GM21619 (cell line): ENCODE data around the gene ASPHD1.
"Not testable (repeated sequence)": the region's sequence is repeated elsewhere in the genome, so short reads cannot be mapped to it uniquely, and the experiment has no call there.

Experiments
- ATAC-seq: cut with Tn5 transposase; IDR thresholded peaks from one replicate; pipeline ENCODE4 v1.9.1; 2021; ENCODE audit not compliant: unreplicated experiment

ASPHD1 gene

DNA sequence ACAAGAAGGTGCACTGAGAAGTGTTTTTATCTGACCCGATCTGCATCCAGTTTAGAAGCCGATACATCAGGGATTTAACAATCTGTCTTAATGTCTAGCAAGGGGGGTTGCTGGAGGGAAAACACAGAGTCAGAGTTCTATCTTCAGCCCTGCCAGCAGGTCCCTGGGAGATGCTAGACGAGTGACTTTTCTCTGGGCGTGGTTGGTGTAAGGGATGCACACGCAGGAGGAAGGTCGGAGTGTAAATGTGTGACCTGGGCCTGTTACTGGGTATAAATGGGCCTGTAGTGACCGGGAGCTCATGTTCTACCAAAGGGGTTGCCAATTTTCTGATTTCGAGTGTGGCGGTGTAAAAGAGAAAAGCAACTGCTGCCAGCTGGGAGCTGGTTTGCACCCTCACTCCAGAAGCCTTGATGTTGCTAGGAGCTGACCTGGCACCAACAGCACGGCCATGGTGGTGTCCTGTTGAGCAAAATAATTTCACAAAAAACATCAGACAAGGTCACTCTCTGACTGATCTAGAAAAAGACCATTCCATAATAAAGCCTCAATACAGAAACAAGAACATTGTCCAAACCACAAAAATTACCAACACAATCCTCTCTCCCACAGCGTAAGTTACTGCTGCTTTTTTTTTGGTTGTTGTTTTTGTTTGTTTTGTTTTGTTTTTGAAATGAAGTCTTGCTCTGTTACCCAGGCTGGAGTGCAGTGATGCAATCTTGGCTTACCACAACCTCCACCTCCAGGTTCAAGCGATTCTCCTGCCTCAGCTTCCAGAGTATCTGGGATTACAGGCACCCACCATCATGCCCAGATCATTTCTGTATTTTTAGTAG, 27.0 kb downstream of the ASPHD1 start:
- ATAC-seq, result no peak

DNA sequence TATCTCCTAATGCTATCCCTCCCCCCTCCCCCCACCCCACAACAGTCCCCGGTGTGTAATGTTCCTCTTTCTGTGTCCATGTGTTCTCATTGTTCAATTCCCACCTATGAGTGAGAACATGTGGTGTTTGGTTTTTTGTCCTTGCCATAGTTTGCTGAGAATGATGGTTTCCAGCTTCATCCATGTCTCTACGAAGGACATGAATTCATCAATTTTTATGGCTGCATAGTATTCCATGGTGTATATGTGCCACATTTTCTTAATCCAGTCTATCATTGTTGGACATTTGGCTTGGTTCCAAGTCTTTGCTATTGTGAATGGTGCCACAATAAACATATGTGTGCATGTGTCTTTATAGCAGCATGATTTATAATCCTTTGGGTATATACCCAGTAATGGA, 31.5 kb downstream of the ASPHD1 start:
- ATAC-seq, result not testable (repeated sequence)

DNA sequence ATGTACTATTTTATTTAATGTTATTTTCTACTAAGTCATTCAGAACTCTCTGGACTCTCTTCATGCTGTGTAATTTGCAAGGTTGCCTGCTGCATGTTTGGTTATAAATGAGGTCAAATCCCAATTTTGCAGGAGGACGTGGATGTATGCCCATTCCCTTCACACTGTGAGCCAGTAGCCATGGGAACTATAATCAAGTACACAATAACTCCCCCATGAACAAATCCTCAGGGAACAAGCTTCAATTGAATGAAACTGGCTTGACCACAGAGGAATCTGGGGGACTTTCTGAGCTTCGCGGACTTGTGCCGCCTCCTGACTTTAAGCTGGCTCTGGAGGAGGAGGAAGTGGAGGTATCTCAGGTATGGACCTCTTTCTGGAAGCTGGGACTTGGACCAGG, 40.4 kb downstream of the ASPHD1 start:
- no peak for ATAC-seq

DNA sequence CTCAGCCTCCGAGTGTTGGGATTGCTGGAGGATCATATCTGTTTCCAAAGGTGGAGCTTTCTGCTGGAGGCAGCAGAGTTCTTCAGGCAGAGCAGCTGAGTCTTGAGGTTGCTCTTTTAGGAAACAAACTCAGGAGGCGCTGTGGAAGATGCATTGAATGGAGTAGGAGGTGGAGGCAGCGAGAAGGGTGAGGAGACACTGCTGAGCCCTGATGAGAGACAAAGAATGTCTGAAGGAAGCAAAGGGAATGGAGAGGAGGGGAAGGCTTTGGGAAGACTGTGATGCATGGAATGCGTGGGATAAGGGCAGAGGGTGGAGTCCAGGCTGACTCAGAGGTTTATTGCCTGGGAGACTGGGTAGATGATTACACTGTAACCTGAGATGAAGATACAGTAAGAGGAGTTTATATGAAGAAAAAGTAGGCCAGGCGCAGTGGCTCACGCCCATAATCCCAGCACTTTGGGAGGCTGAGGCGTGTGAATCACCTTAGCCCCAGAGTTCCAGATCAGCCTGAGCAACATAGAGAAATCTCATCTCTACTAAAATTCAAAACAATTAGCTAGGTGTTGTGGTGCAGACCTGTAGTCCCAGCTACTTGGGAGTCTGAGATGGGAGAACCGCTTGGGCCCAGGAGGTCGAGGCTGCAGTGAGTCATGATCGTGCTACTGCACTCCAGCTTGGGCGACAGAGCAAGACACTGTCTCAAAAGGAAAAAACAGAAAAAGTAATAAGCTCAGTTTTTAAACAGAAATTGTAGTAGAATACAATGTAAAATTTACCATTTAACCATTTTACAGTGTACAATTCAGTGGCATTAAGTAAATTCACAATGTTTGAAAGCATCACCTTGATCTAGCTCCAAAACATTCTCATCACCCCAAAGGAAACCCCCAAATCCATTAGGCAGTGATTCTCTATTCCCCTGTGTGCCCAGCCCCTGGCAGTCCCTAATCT, 43.8 kb downstream of the ASPHD1 start:
- no peak for ATAC-seq

- no peak for ATAC-seq
Measured at GRCh38 chr16:29947897-29948296, 47.6 kb downstream of the ASPHD1 start.

- ATAC-seq, result no peak
Measured at GRCh38 chr16:29950806-29951461, 50.6 kb downstream of the ASPHD1 start.

DNA sequence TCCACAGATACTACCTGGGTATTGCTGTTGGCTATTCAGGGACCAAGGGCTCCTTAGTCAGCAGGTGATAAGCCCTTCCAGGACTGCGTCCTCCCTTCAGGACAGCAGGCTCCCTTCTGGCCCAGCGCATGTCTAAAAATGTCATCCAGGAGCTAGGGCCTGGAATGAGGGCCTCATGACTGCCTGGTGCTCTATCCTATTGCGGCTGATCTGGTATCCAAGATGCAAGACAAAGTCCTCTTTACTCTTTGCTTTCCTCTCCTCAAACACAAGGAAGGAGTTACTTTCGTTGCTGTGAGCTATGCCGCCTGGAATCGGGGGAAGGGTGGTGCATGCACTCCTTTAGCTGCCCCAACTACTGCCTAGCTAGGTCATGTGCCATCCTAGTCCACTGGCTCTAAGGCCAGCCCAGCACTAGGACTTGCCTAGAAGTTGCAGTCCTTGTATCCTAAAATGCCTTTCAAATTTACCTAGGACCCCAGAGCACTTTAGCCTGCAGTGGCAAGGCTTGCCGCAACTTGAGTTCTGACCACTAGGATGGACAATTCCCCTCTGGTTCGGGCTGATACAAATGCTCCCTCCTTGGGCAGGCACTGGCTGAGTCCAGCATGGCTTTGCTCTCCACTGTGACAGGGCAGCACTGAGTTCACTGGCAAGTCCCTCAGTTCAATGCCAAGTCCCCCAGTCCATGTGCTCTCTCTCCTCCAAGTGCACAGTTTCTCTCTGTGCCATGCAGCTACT, 51.5 kb downstream of the ASPHD1 start:
- ATAC-seq, result no peak
